ENCODE data around the gene PDE4B. TPM values are rescaled to one million over a fixed set of nuclear protein-coding genes. Genes with fewer than 3 reads are reported as not detected.

PDE4B gene
- total RNA-seq, 1 donor from 2014 or later, result 18.6 TPM

GRCh38 chr1:66175581-66175980 lies 382.9 kb downstream of the PDE4B start:
- DNase-seq (ENCODE audit: low spot score), result no peak

- DNase-seq (ENCODE audit: low spot score), result no peak
These were observed 383.5 kb downstream of the PDE4B start for GRCh38 chr1:66176012-66176715.

GRCh38 chr1:66176832-66177231 lies 384.1 kb downstream of the PDE4B start:
- DNase-seq (ENCODE audit: low spot score), result no peak

- DNase-seq (ENCODE audit: low spot score), result no peak
These were observed 384.8 kb downstream of the PDE4B start for GRCh38 chr1:66177510-66177909.

GRCh38 chr1:66182026-66182425 lies 389.3 kb downstream of the PDE4B start:
- no peak for DNase-seq (ENCODE audit: low spot score)

- DNase-seq (ENCODE audit: low spot score), result no peak
These were observed 390.0 kb downstream of the PDE4B start for GRCh38 chr1:66182551-66183178.

GRCh38 chr1:66183400-66183799 lies 390.7 kb downstream of the PDE4B start:
- no peak for DNase-seq (ENCODE audit: low spot score)

GRCh38 chr1:66197120-66197519 lies 404.4 kb downstream of the PDE4B start:
- no peak for DNase-seq (ENCODE audit: low spot score)

GRCh38 chr1:66197785-66198184 lies 405.1 kb downstream of the PDE4B start:
- no peak for DNase-seq (ENCODE audit: low spot score)

GRCh38 chr1:66206563-66207144 lies 414.0 kb downstream of the PDE4B start:
- DNase-seq (ENCODE audit: low spot score), result no peak

GRCh38 chr1:66207484-66207883 lies 414.8 kb downstream of the PDE4B start:
- DNase-seq (ENCODE audit: low spot score), result no peak

GRCh38 chr1:66208632-66209031 lies 415.9 kb downstream of the PDE4B start:
- no peak for DNase-seq (ENCODE audit: low spot score)

GRCh38 chr1:66210635-66211244 lies 418.0 kb downstream of the PDE4B start:
- DNase-seq (ENCODE audit: low spot score), result no peak

GRCh38 chr1:66211521-66211920 lies 418.8 kb downstream of the PDE4B start:
- no peak for DNase-seq (ENCODE audit: low spot score)

- DNase-seq (ENCODE audit: low spot score), result no peak
These were observed 420.8 kb downstream of the PDE4B start for GRCh38 chr1:66213491-66213890.

- DNase-seq (ENCODE audit: low spot score), result no peak
These were observed 422.2 kb downstream of the PDE4B start for GRCh38 chr1:66214901-66215300.

- no peak for DNase-seq (ENCODE audit: low spot score)
These were observed 424.3 kb downstream of the PDE4B start for GRCh38 chr1:66217021-66217420.

- no peak for DNase-seq (ENCODE audit: low spot score)
These were observed 424.9 kb downstream of the PDE4B start for GRCh38 chr1:66217561-66217960.

- DNase-seq (ENCODE audit: low spot score), result no peak
These were observed 427.8 kb downstream of the PDE4B start for GRCh38 chr1:66220477-66220876.

GRCh38 chr1:66223681-66224080 lies 431.0 kb downstream of the PDE4B start:
- DNase-seq (ENCODE audit: low spot score), result no peak

- no peak for DNase-seq (ENCODE audit: low spot score)
These were observed 434.3 kb downstream of the PDE4B start for GRCh38 chr1:66226985-66227384.

- no peak for DNase-seq (ENCODE audit: low spot score)
These were observed 435.3 kb downstream of the PDE4B start for GRCh38 chr1:66227966-66228365.
